HepG2 (cell line): ENCODE results near the gene CNKSR3. TPM values are rescaled to one million over a fixed set of nuclear protein-coding genes. Genes with fewer than 3 reads are reported as not detected.

Experiments
- ATAC-seq: fragments of 200-7000 bp; cut with Tn5 transposase; 3 replicates; pipeline ENCODE4 v1.9.1; 2020; ENCODE audit warnings: mild to moderate bottlenecking, moderate library complexity
- BruUV-seq: library from RNA; stranded (reverse); fragments of 400-500 nt; replicated peaks from 2 replicates; lab custom pipeline; 2021; lab: Mats Ljungman, UMichigan
- CTCF ChIA-PET: fragments of 300-600 bp; formaldehyde crosslinking; extraction: SDS; loops from one replicate; lab custom pipeline; 2021; ENCODE audit warnings: low total read pairs, inconsistent platforms, low intra/inter-chr PET ratio; lab: Yijun Ruan, JAX
- POLR2A ChIA-PET: fragments of 350-600 bp; sonication (Branson Sonifier 250); formaldehyde crosslinking; loops from one replicate; lab custom pipeline; 2020; ENCODE audit warnings: antibody characterized with exemption, inconsistent platforms; lab: Yijun Ruan, JAX
- DNase-seq: peaks from one replicate; pipeline ENCODE4 v3.0.0-alpha.2; 2015; ENCODE audit warnings: low spot score
- FAIRE-seq: peaks from 3 replicates; lab custom pipeline; 2011; peaks lifted over from hg19 to GRCh38; lab: Jason Lieb, UNC
- H2AFZ ChIP-seq: one replicate; pipeline ENCODE4 v1.6.1; 2011; ENCODE audit warnings: low read length, inconsistent platforms
- H3K27ac ChIP-seq: fragments of 300-600 bp; 3 replicates; pipeline ENCODE4 v1.8.0; 2011; ENCODE audit warnings: mixed run types, mild to moderate bottlenecking, mixed read lengths, low read length, inconsistent platforms; ENCODE audit not compliant: insufficient read depth; ENCODE audit errors: extremely low read length
- H3K27me3 ChIP-seq, 2 experiments: fragments of 200-600 bp in 1 of 2; 2 replicates in 1 of 2; 3 replicates in 1 of 2; pipeline versions ENCODE4 v1.6.0 to v1.8.0; 2011; ENCODE audit warnings: low read length in 2 of 2, mild to moderate bottlenecking in 2 of 2, moderate library complexity in 2 of 2, inconsistent platforms in 1 of 2; ENCODE audit not compliant: insufficient read depth in 2 of 2, control insufficient read depth in 1 of 2
- H3K36me3 ChIP-seq, 2 experiments: fragments of 200-600 bp in 1 of 2; replicated peaks in 1 of 2; 2 replicates in 1 of 2; 3 replicates in 1 of 2; pipeline versions ENCODE4 v1.5.1 to v1.8.0; 2011; ENCODE audit warnings: low read length in 2 of 2, inconsistent platforms in 1 of 2; ENCODE audit not compliant: insufficient read depth in 2 of 2, control insufficient read depth in 1 of 2
- H3K4me1 ChIP-seq: 2 replicates; pipeline ENCODE4 v1.5.1; 2012; ENCODE audit warnings: low read length, inconsistent platforms; ENCODE audit not compliant: insufficient read depth
- H3K4me2 ChIP-seq: 2 replicates; pipeline ENCODE4 v1.6.0; 2011; ENCODE audit warnings: low read depth, low read length, inconsistent platforms
- H3K4me3 ChIP-seq, 3 experiments: fragments of 200-600 bp in 1 of 3; sonication (generic), shearing (Covaris generic) in 1 of 3; replicated peaks in 1 of 3; 2 replicates each; pipeline ENCODE4 v1.5.1; 2011 to 2016; ENCODE audit warnings: low read length in 3 of 3, inconsistent platforms in 2 of 3, low read depth in 2 of 3, mild to moderate bottlenecking in 2 of 3, control low read depth in 1 of 3, mixed read lengths in 1 of 3; ENCODE audit not compliant: insufficient read depth in 1 of 3
- H3K79me2 ChIP-seq: one replicate; pipeline ENCODE4 v1.6.1; 2011; ENCODE audit warnings: low read length, inconsistent platforms; ENCODE audit not compliant: insufficient read depth
- H3K9ac ChIP-seq: 2 replicates; pipeline ENCODE4 v1.6.0; 2011; ENCODE audit warnings: mild to moderate bottlenecking, low read depth, low read length, inconsistent platforms; ENCODE audit not compliant: insufficient read depth
- H3K9me3 ChIP-seq: 2 replicates; pipeline ENCODE4 v1.5.1; 2012; ENCODE audit warnings: mild to moderate bottlenecking, low read length
- H4K20me1 ChIP-seq: 2 replicates; pipeline ENCODE4 v1.6.0; 2011; ENCODE audit warnings: inconsistent platforms, mild to moderate bottlenecking, low read length, moderate library complexity; ENCODE audit not compliant: insufficient read depth
- ELF3 ChIP-seq: IDR thresholded peaks from 2 replicates; pipeline ENCODE4 v1.6.1; 2016; ENCODE audit warnings: missing genetic modification reagents, missing compliant biosample characterization
- HNRNPH1 ChIP-seq: fragments of 200-400 bp; formaldehyde crosslinking; optimal IDR thresholded peaks from 2 replicates; pipeline ENCODE3; 2017; ENCODE audit warnings: mild to moderate bottlenecking, low read depth, low read length
- KIAA2018 ChIP-seq: sonication (generic); formaldehyde crosslinking; IDR thresholded peaks from 2 replicates; pipeline ENCODE4 v1.5.0; 2020; ENCODE audit warnings: mild to moderate bottlenecking, missing genetic modification reagents, borderline replicate concordance
- MTF1 ChIP-seq: sonication (generic); formaldehyde crosslinking; IDR thresholded peaks from 2 replicates; pipeline ENCODE4 v1.5.0; 2020; ENCODE audit warnings: missing genetic modification reagents
- MTF2 ChIP-seq: sonication (generic); formaldehyde crosslinking; IDR thresholded peaks from 2 replicates; pipeline ENCODE4 v1.5.0; 2020; ENCODE audit warnings: missing genetic modification reagents, borderline replicate concordance
- PRDM15 ChIP-seq: sonication (generic); formaldehyde crosslinking; IDR thresholded peaks from 2 replicates; pipeline ENCODE4 v1.4.0; 2020; ENCODE audit warnings: missing genetic modification reagents
- SAP130 ChIP-seq: IDR thresholded peaks from 2 replicates; pipeline ENCODE4 v1.6.1; 2016; ENCODE audit warnings: low read depth
- XBP1 ChIP-seq: sonication (generic); formaldehyde crosslinking; IDR thresholded peaks from 2 replicates; pipeline ENCODE4 v1.5.0; 2020; ENCODE audit warnings: missing genetic modification reagents
- ZNF232 ChIP-seq: sonication (generic); formaldehyde crosslinking; IDR thresholded peaks from 2 replicates; pipeline ENCODE4 v1.4.0; 2020; ENCODE audit warnings: missing genetic modification reagents, borderline replicate concordance
- ZNF331 ChIP-seq: sonication (generic); formaldehyde crosslinking; IDR thresholded peaks from 2 replicates; pipeline ENCODE4 v1.4.0; 2020; ENCODE audit warnings: missing genetic modification reagents
- ZNF414 ChIP-seq: sonication (generic); formaldehyde crosslinking; IDR thresholded peaks from 2 replicates; pipeline ENCODE4 v1.5.0; 2020; ENCODE audit warnings: missing genetic modification reagents
- ZNF451 ChIP-seq: sonication (generic); formaldehyde crosslinking; IDR thresholded peaks from 2 replicates; pipeline ENCODE4 v1.5.0; 2020; ENCODE audit warnings: mild to moderate bottlenecking, missing genetic modification reagents
- ZNF543 ChIP-seq: sonication (generic); formaldehyde crosslinking; IDR thresholded peaks from 2 replicates; pipeline ENCODE4 v1.4.0; 2020; ENCODE audit warnings: mild to moderate bottlenecking, missing genetic modification reagents
- ZNF557 ChIP-seq: sonication (generic); formaldehyde crosslinking; IDR thresholded peaks from 2 replicates; pipeline ENCODE4 v1.4.0; 2020; ENCODE audit warnings: missing genetic modification reagents
- WGBS: methylation state at CpG from one replicate; pipeline ENCODE4 v1.1.6; 2017; ENCODE audit warnings: low lambda C conversion rate; 5-methylcytosine and 5-hydroxymethylcytosine counted together
- in situ Hi-C: cut with HindIII; loops from 2 replicates; pipeline ENCODE4 v1.10.0; 2017; ENCODE audit warnings: low pct_unique_long_range_greater_than_20kb; ENCODE audit not compliant: extremely low pct_ligation_motif_present
- intact Hi-C: fragments of 100-400 bp; cut with micrococcal nuclease; formaldehyde crosslinking; loops from one replicate; pipeline ENCODE4 v1.10.0; 2022; ENCODE audit not compliant: unreplicated experiment
- polyA plus RNA-seq, 8 experiments: library from polyadenylated mRNA; depleted of rRNA in 3 of 8; stranded (reverse) in 7 of 8; unstranded in 1 of 8; fragments of >200 nt; fragmentation: Illumina TruSeq in 4 of 8; extraction: Trizol in 4 of 8; gene quantifications; 2 replicates each; pipeline versions ENCODE4 v1.2.1 to v1.2.3, GENCODE V29; 2011 to 2016; ENCODE audit warnings: low read depth in 4 of 8, missing spikeins in 1 of 8, mixed read lengths in 1 of 8; ENCODE audit not compliant: insufficient read depth in 1 of 8
- total RNA-seq, 5 experiments: library from RNA; depleted of rRNA; stranded (reverse); fragments of >200 nt; fragmentation: Illumina TruSeq; extraction: Trizol; gene quantifications; 2 replicates each; pipeline ENCODE4 v1.2.3, GENCODE V29; 2016; ENCODE audit warnings: low read depth in 1 of 5

The CNKSR3 gene
- total and polyA plus RNA-seq, 2 of the 13 experiments (the other 11 are each of a cell fraction or from before 2014, with no cell fraction given) = 9.2 to 38.6 TPM

GRCh38 chr6:154473324-154473723, 37.2 kb downstream of the CNKSR3 start:
- Histone ChIP-seq H3K27me3 (no peaks in the 10 kb centered on the region), H3K4me3 (no peak overlapping the region), H3K4me1 (peaks cover 20% of the 10 kb centered on the region), H3K4me2 (no peak overlapping the region), H3K79me2 (peaks cover 82% of the 10 kb centered on the region), H3K9ac (no peak overlapping the region), H3K27ac (no peak overlapping the region), H3K36me3 (peaks cover 0 to 7% of the 10 kb centered on the region in 2 experiments; a peak in 2 of 5 replicates), H2AFZ (no peak overlapping the region), H3K9me3 (peaks cover 4% of the 10 kb centered on the region; the same call in 1 of the 2 replicates), H4K20me1 (peaks cover 18% of the 10 kb centered on the region)
- BruUV-seq = no TSS peak
- intact Hi-C loops = no loop called here
- CTCF ChIA-PET = no interaction called here
- ATAC-seq (no peak), DNase-seq (no peak), FAIRE-seq (no peak)
- WGBS = 88% methylated on average over 9 of the region's 9 CpGs
- in situ Hi-C loops = no loop called here
- POLR2A ChIA-PET = interaction anchor here (1.2 kb wide), 1 partner anchor 35 kb away, joined by 3 read pairs; no protein-coding TSS in a partner anchor
- TF ChIP-seq MTF2 (CRISPR knock-in tag) = no peak
- TF ChIP-seq PRDM15 (CRISPR knock-in tag) = no peak
- no peak for TF ChIP-seq XBP1 (CRISPR knock-in tag)
- no peak for TF ChIP-seq SAP130
- TF ChIP-seq ZNF557 = no peak
- TF ChIP-seq ZNF331 (CRISPR knock-in tag) = no peak
- TF ChIP-seq KIAA2018 (CRISPR knock-in tag) = no peak
- TF ChIP-seq ZNF543 (CRISPR knock-in tag) = no peak
- TF ChIP-seq ZNF451 (CRISPR knock-in tag) = no peak
- no peak for TF ChIP-seq ZNF232
- TF ChIP-seq HNRNPH1 = no peak
- no peak for TF ChIP-seq MTF1 (CRISPR knock-in tag)
- no peak for TF ChIP-seq ELF3 (CRISPR knock-in tag)
- TF ChIP-seq ZNF414 (CRISPR knock-in tag) = no peak
